MM.1S (cell line): ENCODE data around the gene FCER1G.

Experiments
- DNase-seq: peaks from one replicate; pipeline ENCODE4 v3.0.0-alpha.2; 2015
- H2AFZ ChIP-seq: fragments of 300-600 bp; sonication (generic); 2 replicates; pipeline ENCODE4 v1.6.0; 2016; ENCODE audit warnings: antibody characterized with exemption, low read length
- H3F3A ChIP-seq: fragments of 300-600 bp; sonication (generic); 2 replicates; pipeline ENCODE4 v1.6.1; 2016; ENCODE audit warnings: mild to moderate bottlenecking, antibody characterized with exemption, low read length, moderate library complexity, mixed read lengths; ENCODE audit not compliant: insufficient read depth
- H3K27ac ChIP-seq: fragments of 300-600 bp; sonication (generic); 2 replicates; pipeline ENCODE4 v1.5.1; 2016; ENCODE audit warnings: mild to moderate bottlenecking, low read length
- H3K27me3 ChIP-seq: fragments of 300-600 bp; sonication (generic); replicated peaks from 2 replicates; pipeline ENCODE4 v1.6.0; 2016; ENCODE audit warnings: low read length; ENCODE audit not compliant: insufficient read depth
- H3K36me3 ChIP-seq: fragments of 300-600 bp; sonication (generic); replicated peaks from 2 replicates; pipeline ENCODE4 v1.6.1; 2016; ENCODE audit warnings: mild to moderate bottlenecking, low read length, mixed read lengths; ENCODE audit not compliant: insufficient read depth
- H3K4me1 ChIP-seq: fragments of 300-600 bp; sonication (generic); 2 replicates; pipeline ENCODE4 v1.6.1; 2016; ENCODE audit warnings: low read length, mixed read lengths
- H3K4me2 ChIP-seq: fragments of 300-600 bp; sonication (generic); 2 replicates; pipeline ENCODE4 v1.6.0; 2016; ENCODE audit warnings: low read depth, low read length
- H3K4me3 ChIP-seq: fragments of 300-600 bp; sonication (generic); 2 replicates; pipeline ENCODE4 v1.5.1; 2016; ENCODE audit warnings: low read length, mixed read lengths
- H3K79me2 ChIP-seq: fragments of 300-600 bp; sonication (generic); 2 replicates; pipeline ENCODE4 v1.6.1; 2016; ENCODE audit warnings: mixed run types, low read length, mixed read lengths
- H3K9ac ChIP-seq: fragments of 300-600 bp; sonication (generic); 2 replicates; pipeline ENCODE4 v1.6.1; 2016; ENCODE audit warnings: low read length, mixed read lengths
- H3K9me2 ChIP-seq: fragments of 300-600 bp; sonication (generic); replicated peaks from 2 replicates; pipeline ENCODE4 v1.6.1; 2016; ENCODE audit warnings: mild to moderate bottlenecking, low read length, mixed read lengths; ENCODE audit not compliant: insufficient read depth
- H3K9me3 ChIP-seq: fragments of 300-600 bp; sonication (generic); replicated peaks from 2 replicates; pipeline ENCODE4 v1.6.1; 2016; ENCODE audit warnings: mild to moderate bottlenecking, low read length, mixed read lengths; ENCODE audit not compliant: insufficient read depth
- H4K20me1 ChIP-seq: fragments of 300-600 bp; sonication (generic); 2 replicates; pipeline ENCODE4 v1.6.1; 2016; ENCODE audit warnings: mild to moderate bottlenecking, low read length, moderate library complexity, mixed read lengths; ENCODE audit not compliant: insufficient read depth
- CTCF ChIP-seq: fragments of 300-600 bp; sonication (generic); IDR thresholded peaks from 2 replicates; pipeline ENCODE4 v1.5.1; 2016; ENCODE audit warnings: antibody characterized with exemption, low read length, mixed read lengths
- EZH2 ChIP-seq: fragments of 300-600 bp; sonication (generic); optimal IDR thresholded peaks from 2 replicates; pipeline ENCODE3; 2017; ENCODE audit warnings: low read depth, mild to moderate bottlenecking, antibody characterized with exemption, low read length, mixed read lengths
- EZH2phosphoT487 ChIP-seq: fragments of 300-600 bp; sonication (generic); IDR thresholded peaks from 2 replicates; pipeline ENCODE4 v1.6.1; 2018; ENCODE audit warnings: antibody characterized with exemption, low read length

FCER1G gene

DNA sequence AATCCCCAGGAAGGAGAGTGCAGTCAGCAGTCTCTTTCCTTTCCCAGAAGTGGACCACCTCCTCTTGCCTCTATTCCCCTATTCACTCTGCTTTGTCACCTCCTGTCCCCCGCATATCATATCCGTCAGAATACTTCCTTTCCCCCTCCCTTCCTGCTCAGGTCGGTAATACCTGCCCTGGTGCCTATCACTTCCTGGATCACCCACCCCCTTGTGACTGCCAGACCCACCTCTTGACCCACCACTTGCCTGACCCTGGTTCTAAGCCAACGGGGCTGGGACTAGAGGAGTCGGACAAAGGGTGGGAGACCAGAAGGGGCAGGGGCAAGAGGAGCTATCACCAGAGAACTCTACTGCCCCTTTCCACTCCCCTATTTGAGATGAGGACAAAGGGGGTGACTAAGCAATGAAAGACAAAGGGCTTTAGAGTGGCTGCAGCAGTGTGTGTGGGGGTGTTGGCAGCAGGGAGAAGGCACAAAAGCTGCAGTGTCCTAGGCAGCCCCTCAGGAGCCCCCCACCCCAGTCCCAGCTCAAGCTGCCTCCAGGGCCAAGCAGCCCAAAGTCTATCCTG lies 14.6 kb upstream of the FCER1G start:
- no peak overlapping the region for H3K4me3 ChIP-seq
- no peak overlapping the region for H2AFZ ChIP-seq
- no peak overlapping the region for H3K27ac ChIP-seq
- no peaks in the 10 kb centered on the region; the same call in 1 of the 2 replicates for H3F3A ChIP-seq
- no peaks in the 10 kb centered on the region for H3K27me3 ChIP-seq
- H3K4me1 ChIP-seq: peaks cover 17% of the 10 kb centered on the region
- no peaks in the 10 kb centered on the region for H3K36me3 ChIP-seq
- H3K9me3 ChIP-seq: no peaks in the 10 kb centered on the region
- H3K9ac ChIP-seq: no peak overlapping the region
- no peak overlapping the region for H3K4me2 ChIP-seq
- H4K20me1 ChIP-seq: no peaks in the 10 kb centered on the region
- H3K79me2 ChIP-seq: peaks cover 37% of the 10 kb centered on the region
- no peaks in the 10 kb centered on the region for H3K9me2 ChIP-seq
- DNase-seq: no peak
- no peak for TF ChIP-seq EZH2phosphoT487
- TF ChIP-seq CTCF: no peak
- TF ChIP-seq EZH2: no peak

DNA sequence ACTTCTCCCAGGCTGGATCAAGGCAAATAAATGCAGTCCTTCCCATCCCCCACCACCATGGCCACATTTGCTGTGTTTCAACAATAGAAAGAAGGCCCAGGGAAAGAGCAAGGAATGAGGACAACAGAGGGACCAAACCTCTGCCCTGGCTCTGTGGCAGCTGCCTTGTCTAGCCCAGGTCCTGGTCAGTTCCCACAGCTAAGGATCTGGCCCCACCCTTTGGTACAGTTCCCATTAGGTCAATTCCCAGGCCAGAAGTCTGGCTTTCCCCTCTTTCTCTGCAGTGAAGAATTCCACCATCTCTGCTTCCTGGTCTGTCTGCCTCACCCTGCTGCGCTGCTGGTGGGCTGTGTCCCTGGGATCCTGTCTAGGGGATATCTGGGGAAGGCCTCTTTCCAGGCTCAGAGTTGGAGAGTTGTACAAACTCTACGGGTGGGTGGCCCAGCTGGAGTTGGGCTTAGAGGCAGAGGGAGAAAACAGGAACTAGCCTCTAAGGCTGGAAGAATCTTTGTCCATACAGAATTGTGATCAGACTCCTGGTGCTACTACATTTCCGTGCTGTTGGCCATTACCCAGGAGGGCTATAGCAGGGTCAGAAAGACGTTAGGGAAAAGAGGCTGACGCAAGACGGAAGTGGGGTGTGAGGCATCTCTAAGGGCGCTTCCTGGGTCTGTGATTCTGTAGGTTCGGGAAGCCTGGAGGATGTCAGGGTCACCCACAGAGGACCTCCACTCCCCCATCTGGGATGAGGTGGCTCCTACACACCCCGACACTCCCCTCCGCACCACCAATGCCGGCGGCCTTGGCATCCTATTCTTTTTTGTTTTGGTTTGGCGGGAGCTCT lies 13.9 kb upstream of the FCER1G start:
- no peak for DNase-seq
- no peaks in the 10 kb centered on the region; the same call in 1 of the 2 replicates for H3F3A ChIP-seq

More for the DNA sequence above, 13.9 kb upstream of the FCER1G start:
- 0 out of 2 replicates have a peak, but pooled peaks cover 2% of the 10 kb centered on the region for H3K36me3 ChIP-seq
- no peaks in the 10 kb centered on the region for H4K20me1 ChIP-seq
- H2AFZ ChIP-seq: peak overlapping the region; percentile 82
- TF ChIP-seq EZH2phosphoT487 (no peak), EZH2 (no peak), CTCF (no peak)
- no peaks in the 10 kb centered on the region for H3K9me2 ChIP-seq
- H3K27ac ChIP-seq: peak overlapping the region; percentile 58; the same call in 1 of the 2 replicates
- H3K27me3 ChIP-seq: no peaks in the 10 kb centered on the region
- H3K9ac ChIP-seq: peak overlapping the region; percentile 86
- H3K4me1 ChIP-seq: peaks cover 16% of the 10 kb centered on the region
- no peaks in the 10 kb centered on the region for H3K9me3 ChIP-seq
- peak overlapping the region; percentile 90 for H3K4me3 ChIP-seq
- peak overlapping the region; percentile 82 for H3K4me2 ChIP-seq
- peaks cover 44% of the 10 kb centered on the region for H3K79me2 ChIP-seq
